Vagina (tissue), 2 donors: ENCODE measurements around the gene VTA1. TPM values are rescaled to one million over a fixed set of nuclear protein-coding genes. Genes with fewer than 3 reads are reported as not detected.

Experiments used
- DNase-seq, 2 donors: peaks; one replicate each; pipeline ENCODE4 v3.0.0-alpha.2; 2017; ENCODE audit errors: extremely low spot score in 2 of 2
- H3K27ac ChIP-seq: fragments of 200-600 bp; sonication (generic); one replicate; pipeline ENCODE4 v1.5.1; 2019
- H3K27me3 ChIP-seq: fragments of 200-600 bp; sonication (generic); one replicate; pipeline ENCODE4 v1.5.1; 2019
- H3K36me3 ChIP-seq, 2 donors: fragments of 200-600 bp; sonication (generic); one replicate each; pipeline ENCODE4 v1.5.1; 2017 to 2019
- H3K4me1 ChIP-seq: fragments of 200-600 bp; sonication (generic); one replicate; pipeline ENCODE4 v1.5.1; 2019
- H3K4me3 ChIP-seq, 2 donors: fragments of 200-600 bp; sonication (generic); 1 replicate in 1 of 2; 2 replicates in 1 of 2; pipeline ENCODE4 v1.5.1; 2016 to 2019
- H3K9me3 ChIP-seq: fragments of 200-600 bp; sonication (generic); one replicate; pipeline ENCODE4 v1.5.1; 2019
- POLR2A ChIP-seq, 2 donors: fragments of 450-650 bp; IDR thresholded peaks; one replicate each; pipeline ENCODE4 v1.6.1; 2017; ENCODE audit warnings: antibody characterized with exemption in 2 of 2, mild to moderate bottlenecking in 2 of 2, moderate library complexity in 2 of 2
- POLR2AphosphoS5 ChIP-seq, 2 donors: sonication (generic); formaldehyde crosslinking; IDR thresholded peaks; one replicate each; pipeline ENCODE4 v1.9.0; 2017; ENCODE audit warnings: antibody characterized with exemption in 2 of 2, mild to moderate bottlenecking in 2 of 2, low read depth in 1 of 2; ENCODE audit not compliant: insufficient read depth in 1 of 2
- intact Hi-C: fragments of 100-400 bp; cut with DNase I; formaldehyde crosslinking; loops from one replicate; pipeline ENCODE4 v1.15.1; 2023
- total RNA-seq: library from RNA; depleted of rRNA; stranded (reverse); fragments of >200 nt; gene quantifications from one replicate; pipeline ENCODE4 v1.2.3, GENCODE V29; 2016
- TF ChIP-seq, protein P1 (sequence below), 3 experiments: fragments of 450-650 bp in 2 of 3; fragments of 200-600 bp in 1 of 3; sonication (generic) in 1 of 3; IDR thresholded peaks; one replicate each; pipeline ENCODE4 v1.5.1; 2017 to 2019; ENCODE audit warnings: antibody characterized with exemption in 3 of 3, mild to moderate bottlenecking in 2 of 3, moderate library complexity in 2 of 3

The VTA1 gene
- total RNA-seq, 1 donor from 2014 or later: 46.4 TPM

DNA sequence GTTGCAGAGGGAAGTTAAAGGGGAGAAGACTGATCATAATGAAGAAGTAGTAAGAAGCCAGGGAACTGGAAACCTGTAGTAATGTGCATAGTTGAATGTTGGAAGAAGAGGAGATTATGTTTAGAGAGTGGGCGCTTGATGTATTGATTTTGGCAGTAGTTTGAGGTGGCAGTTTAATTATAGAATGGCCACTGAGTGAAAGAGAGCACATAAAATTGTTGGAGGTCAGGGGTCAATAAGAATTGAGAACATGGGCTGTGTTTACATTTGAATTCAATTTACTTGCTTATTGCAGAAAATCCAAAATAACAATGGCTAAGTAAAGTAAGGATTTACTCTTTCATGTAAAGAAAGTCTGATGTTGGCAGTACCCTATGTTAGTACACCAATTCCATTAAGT is 15.7 kb downstream of the VTA1 start:
- no peak for TF ChIP-seq POLR2AphosphoS5 (IDR thresholded peaks at IDR 0.05; ENCODE audit: insufficient read depth in 1 of 2, low read depth in 1 of 2)
- no peak for TF ChIP-seq POLR2A (IDR thresholded peaks at IDR 0.05)
- TF ChIP-seq, protein P1, sequence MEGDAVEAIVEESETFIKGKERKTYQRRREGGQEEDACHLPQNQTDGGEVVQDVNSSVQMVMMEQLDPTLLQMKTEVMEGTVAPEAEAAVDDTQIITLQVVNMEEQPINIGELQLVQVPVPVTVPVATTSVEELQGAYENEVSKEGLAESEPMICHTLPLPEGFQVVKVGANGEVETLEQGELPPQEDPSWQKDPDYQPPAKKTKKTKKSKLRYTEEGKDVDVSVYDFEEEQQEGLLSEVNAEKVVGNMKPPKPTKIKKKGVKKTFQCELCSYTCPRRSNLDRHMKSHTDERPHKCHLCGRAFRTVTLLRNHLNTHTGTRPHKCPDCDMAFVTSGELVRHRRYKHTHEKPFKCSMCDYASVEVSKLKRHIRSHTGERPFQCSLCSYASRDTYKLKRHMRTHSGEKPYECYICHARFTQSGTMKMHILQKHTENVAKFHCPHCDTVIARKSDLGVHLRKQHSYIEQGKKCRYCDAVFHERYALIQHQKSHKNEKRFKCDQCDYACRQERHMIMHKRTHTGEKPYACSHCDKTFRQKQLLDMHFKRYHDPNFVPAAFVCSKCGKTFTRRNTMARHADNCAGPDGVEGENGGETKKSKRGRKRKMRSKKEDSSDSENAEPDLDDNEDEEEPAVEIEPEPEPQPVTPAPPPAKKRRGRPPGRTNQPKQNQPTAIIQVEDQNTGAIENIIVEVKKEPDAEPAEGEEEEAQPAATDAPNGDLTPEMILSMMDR (IDR thresholded peaks at IDR 0.05): no peak
- no peak for DNase-seq
- H3K4me3 ChIP-seq: no peak overlapping the region
- no peaks in the 10 kb centered on the region for H3K9me3 ChIP-seq
- peaks cover 16% of the 10 kb centered on the region for H3K4me1 ChIP-seq
- peaks cover 0 to 15% of the 10 kb centered on the region in 2 donors for H3K36me3 ChIP-seq
- no peak overlapping the region for H3K27ac ChIP-seq
- H3K27me3 ChIP-seq: no peaks in the 10 kb centered on the region
- intact Hi-C loops: no loop called here

DNA sequence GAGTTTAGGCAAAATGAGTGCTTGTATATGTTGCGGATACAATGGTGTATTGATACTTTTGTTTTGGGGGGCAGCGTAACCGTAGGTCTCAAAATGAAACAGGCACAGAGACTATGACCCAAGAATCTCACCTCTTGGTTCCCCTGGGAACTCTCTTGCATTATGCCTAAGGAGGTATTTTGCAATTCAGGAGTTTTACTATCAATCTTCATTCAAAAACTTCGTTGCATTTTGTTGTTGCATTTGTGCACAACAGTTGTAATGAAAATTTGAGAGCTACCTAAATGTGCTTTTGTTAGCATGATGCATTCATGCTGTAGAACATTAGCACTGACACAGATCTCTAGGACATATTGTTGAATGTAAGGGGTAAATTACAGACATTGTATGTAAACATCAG is 18.2 kb downstream of the VTA1 start:
- TF ChIP-seq, protein P1 (IDR thresholded peaks at IDR 0.05): no peak
- TF ChIP-seq POLR2AphosphoS5 (IDR thresholded peaks at IDR 0.05; ENCODE audit: insufficient read depth in 1 of 2, low read depth in 1 of 2): no peak
- no peak for TF ChIP-seq POLR2A (IDR thresholded peaks at IDR 0.05)
- peaks cover 16% of the 10 kb centered on the region for H3K4me1 ChIP-seq
- intact Hi-C loops: no loop called here
- DNase-seq: no peak
- no peaks in the 10 kb centered on the region for H3K9me3 ChIP-seq
- H3K36me3 ChIP-seq: peaks cover 0 to 23% of the 10 kb centered on the region in 2 donors
- no peak overlapping the region for H3K4me3 ChIP-seq
- no peak overlapping the region for H3K27ac ChIP-seq
- H3K27me3 ChIP-seq: no peaks in the 10 kb centered on the region

- no peaks in the 10 kb centered on the region for H3K27me3 ChIP-seq
- H3K27ac ChIP-seq: no peak overlapping the region
- H3K4me3 ChIP-seq: no peak overlapping the region
- H3K9me3 ChIP-seq: no peaks in the 10 kb centered on the region
- intact Hi-C loops: no loop called here
- H3K4me1 ChIP-seq: peaks cover 16% of the 10 kb centered on the region
- no peak for DNase-seq
- TF ChIP-seq POLR2AphosphoS5 (IDR thresholded peaks at IDR 0.05; ENCODE audit: insufficient read depth in 1 of 2, low read depth in 1 of 2): no peak
- no peak for TF ChIP-seq POLR2A (IDR thresholded peaks at IDR 0.05)
- TF ChIP-seq, protein P1 (IDR thresholded peaks at IDR 0.05): no peak
- peaks cover 0 to 36% of the 10 kb centered on the region in 2 donors for H3K36me3 ChIP-seq
Measured at GRCh38 chr6:142167071-142167470, 20.0 kb downstream of the VTA1 start.

GRCh38 chr6:142167486-142167885 is 20.4 kb downstream of the VTA1 start:
- Histone ChIP-seq H3K36me3 (peaks cover 0 to 40% of the 10 kb centered on the region in 2 donors), H3K27ac (no peak overlapping the region), H3K27me3 (no peaks in the 10 kb centered on the region), H3K9me3 (no peaks in the 10 kb centered on the region), H3K4me1 (peaks cover 16% of the 10 kb centered on the region), H3K4me3 (no peak overlapping the region)
- DNase-seq: no peak
- intact Hi-C loops: no loop called here
- TF ChIP-seq POLR2AphosphoS5 (IDR thresholded peaks at IDR 0.05; ENCODE audit: insufficient read depth in 1 of 2, low read depth in 1 of 2) (no peak), POLR2A (IDR thresholded peaks at IDR 0.05) (no peak)
- TF ChIP-seq, protein P1 (IDR thresholded peaks at IDR 0.05): no peak

- Histone ChIP-seq H3K27me3 (no peaks in the 10 kb centered on the region), H3K9me3 (no peaks in the 10 kb centered on the region), H3K4me3 (no peak overlapping the region), H3K27ac (no peak overlapping the region), H3K36me3 (peaks cover 5 to 63% of the 10 kb centered on the region in 2 donors), H3K4me1 (no peaks in the 10 kb centered on the region)
- intact Hi-C loops: no loop called here
- no peak for DNase-seq
- TF ChIP-seq, protein P1 (IDR thresholded peaks at IDR 0.05): no peak
- no peak for TF ChIP-seq POLR2AphosphoS5 (IDR thresholded peaks at IDR 0.05; ENCODE audit: insufficient read depth in 1 of 2, low read depth in 1 of 2)
- no peak for TF ChIP-seq POLR2A (IDR thresholded peaks at IDR 0.05)
Measured at GRCh38 chr6:142171351-142171750, 24.3 kb downstream of the VTA1 start.
